ENCODE measurements around the gene CCDC12.

DNA sequence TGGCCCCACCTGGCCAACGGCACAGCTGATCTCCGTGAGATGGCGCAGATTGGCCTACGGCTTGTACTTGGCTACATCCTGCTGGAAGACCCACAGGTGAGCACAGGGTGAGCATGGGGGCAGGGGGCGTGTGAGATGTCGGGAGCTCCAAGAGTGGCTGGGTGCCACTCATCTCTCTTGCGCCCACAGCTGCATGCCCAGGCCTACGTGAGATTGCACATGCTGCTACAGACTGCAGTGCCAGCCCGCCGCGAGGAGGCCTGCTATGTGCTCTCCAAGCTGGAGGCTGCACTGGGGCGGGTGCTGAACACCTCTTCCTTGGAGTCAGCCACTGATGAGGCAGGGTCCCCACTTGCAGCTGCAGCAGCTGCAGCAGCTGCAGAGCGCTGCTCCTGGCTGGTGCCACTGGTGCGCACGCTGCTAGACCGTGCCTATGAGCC is 25.2 kb upstream of the CCDC12 start:
- TF ChIP-seq SUZ12 (IDR thresholded peaks at IDR 0.05; ENCODE audit: extremely low read depth, insufficient read depth, insufficient read length) = no peak
- TF ChIP-seq YY1 (IDR thresholded peaks at IDR 0.05; ENCODE audit: insufficient read depth, insufficient read length) = no peak

Measured in NT2/D1 (cell line).